ENCODE data around the gene NOPCHAP1.

- TF ChIP-seq CTCF (IDR thresholded peaks at IDR 0.05 in 2 of 3, conservative IDR thresholded peaks at IDR 0.05 in 1 of 3; ENCODE audit: borderline replicate concordance in 1 of 3, insufficient read depth in 1 of 3, low read depth in 2 of 3, low read length in 2 of 3) (no peak), MAX (IDR thresholded peaks at IDR 0.05) (no peak), YY1 (IDR thresholded peaks at IDR 0.05; ENCODE audit: extremely low read depth, insufficient replicate concordance, low read depth, low read length) (no peak), ELF1 (IDR thresholded peaks at IDR 0.05; ENCODE audit: borderline replicate concordance, low read depth) (no peak), EGR1 (IDR thresholded peaks at IDR 0.05; ENCODE audit: low read depth) (no peak), CEBPB (IDR thresholded peaks at IDR 0.05; ENCODE audit: low read depth) (no peak), FOSL1 (IDR thresholded peaks at IDR 0.05; ENCODE audit: low read depth) (no peak), JUND (IDR thresholded peaks at IDR 0.05) (no peak), EZH2phosphoT487 (IDR thresholded peaks at IDR 0.05; ENCODE audit: borderline replicate concordance) (no peak), ZNF274 (IDR thresholded peaks at IDR 0.05; ENCODE audit: low read depth, low read length) (no peak), POLR2A (IDR thresholded peaks at IDR 0.05; ENCODE audit: borderline replicate concordance, extremely low read depth, insufficient read depth, insufficient read length) (no peak), SP1 (IDR thresholded peaks at IDR 0.05; ENCODE audit: low read depth) (no peak), EZH2 (IDR thresholded peaks at IDR 0.05) (no peak)
Observed at GRCh38 chr12:104944252-104944651, 41.9 kb upstream of the NOPCHAP1 start.
